ENCODE measurements around the gene IPO9.
"Not testable (repeated sequence)": the region's sequence is repeated elsewhere in the genome, so short reads cannot be mapped to it uniquely, and the experiment has no call there.

Gene IPO9

DNA sequence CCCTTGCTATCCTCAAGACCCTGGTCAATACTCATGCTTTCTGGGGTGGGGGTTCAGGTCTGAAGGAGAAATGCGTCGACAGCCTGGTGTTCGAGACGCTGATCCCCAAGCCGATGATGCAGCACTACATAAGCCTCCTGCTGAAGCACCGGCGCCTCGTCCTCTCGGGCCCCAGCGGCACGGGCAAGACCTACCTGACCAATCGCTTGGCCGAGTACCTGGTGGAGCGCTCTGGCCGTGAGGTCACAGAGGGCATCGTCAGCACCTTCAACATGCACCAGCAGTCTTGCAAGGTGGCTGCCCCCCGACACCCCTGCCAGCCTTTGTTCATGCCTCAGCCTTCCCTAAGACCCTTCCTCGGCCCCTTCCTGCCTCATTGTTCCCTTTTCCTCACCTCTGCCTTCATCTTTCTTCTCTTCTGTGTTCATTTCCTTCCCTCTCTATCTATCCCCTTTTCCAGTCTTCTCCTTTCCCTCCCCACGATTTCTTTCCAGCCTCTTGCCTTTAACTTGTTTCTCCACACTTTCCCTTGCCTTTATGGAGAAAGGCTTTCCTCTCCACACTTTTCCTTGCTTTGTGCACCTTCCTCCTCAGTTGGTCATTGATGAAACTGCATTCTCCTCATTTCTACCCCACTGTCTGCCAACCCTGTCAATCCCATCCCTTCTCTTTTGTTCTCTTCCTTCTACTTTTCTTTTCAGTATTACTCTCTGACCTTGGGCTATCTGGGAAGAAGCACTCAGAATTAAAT lies 18.3 kb upstream of the IPO9 start:
- DNase-seq: no peak

- DNase-seq: no peak
Observed at GRCh38 chr1:201813226-201813625, 15.7 kb upstream of the IPO9 start.

DNA sequence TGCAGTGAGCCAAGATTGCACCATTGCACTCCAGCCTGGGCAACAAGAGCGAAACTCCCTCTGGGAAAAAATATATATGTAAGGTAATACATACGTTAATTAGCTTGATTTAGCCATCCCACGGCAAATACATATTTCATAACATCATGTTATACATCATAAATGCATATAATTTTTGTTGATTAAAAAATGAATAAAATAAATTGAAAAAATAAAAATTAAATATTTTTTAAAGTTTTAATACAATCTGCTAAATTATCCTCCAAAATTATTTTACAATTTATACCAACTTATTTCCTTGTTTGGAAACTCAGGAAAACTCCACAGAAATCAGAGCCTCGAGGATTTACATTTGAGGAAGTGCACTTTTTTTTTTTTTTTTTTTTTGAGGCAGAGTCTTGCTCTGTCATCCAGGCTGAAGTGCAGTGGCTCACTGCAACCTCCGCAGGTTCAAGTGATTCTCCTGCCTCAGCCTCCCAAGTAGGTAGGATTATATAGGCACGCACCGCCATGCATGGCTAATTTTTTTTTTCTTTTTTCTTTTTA lies 12.6 kb upstream of the IPO9 start:
- DNase-seq: no peak

DNA sequence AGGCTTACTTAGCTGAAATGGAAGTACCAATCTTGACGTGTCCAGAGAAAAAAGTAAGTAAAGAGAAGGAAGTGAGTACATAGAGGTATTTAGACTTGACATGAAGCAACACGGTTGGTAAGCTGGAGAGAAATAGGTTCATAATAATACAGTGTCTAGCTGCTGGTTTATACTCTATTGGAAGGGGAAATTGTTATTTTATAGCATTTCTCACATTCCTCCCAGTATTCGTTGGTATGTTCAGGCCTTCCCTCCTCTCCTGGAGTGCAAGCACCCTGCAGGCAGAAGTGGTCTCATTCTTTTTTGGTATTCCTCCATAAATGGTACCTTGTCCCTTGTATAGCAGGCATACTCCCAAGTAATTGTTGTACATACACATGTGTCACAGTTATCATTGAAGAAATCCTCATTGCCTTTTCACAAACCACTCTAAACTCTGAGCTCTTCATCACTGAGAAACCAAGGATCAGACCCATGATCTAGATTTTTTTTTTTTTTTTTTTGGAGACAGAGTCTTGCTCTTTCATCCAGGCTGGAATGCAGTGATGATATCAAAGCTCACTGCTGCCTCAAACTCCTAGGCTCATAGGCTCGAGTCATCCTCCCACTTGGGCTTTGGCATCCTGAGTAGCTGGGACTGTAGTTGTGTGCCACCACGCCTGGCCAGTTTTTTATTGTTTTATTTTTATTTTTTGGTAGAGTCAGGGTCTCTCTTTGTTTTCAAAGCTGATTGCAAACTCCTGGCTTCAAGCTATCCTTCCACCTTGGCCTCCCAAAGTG lies 9.8 kb upstream of the IPO9 start:
- no peak for DNase-seq

GRCh38 chr1:201820413-201820812 lies 8.5 kb upstream of the IPO9 start:
- DNase-seq: no peak

GRCh38 chr1:201825245-201825644 lies 3.7 kb upstream of the IPO9 start:
- no peak for DNase-seq

- DNase-seq: no peak
Observed at GRCh38 chr1:201826830-201827229, 2.1 kb upstream of the IPO9 start.

GRCh38 chr1:201827321-201828216 lies 1.4 kb upstream of the IPO9 start:
- no peak for DNase-seq

- no peak for DNase-seq
Observed at GRCh38 chr1:201828217-201828819, 639 bp upstream of the IPO9 start.

- no peak for DNase-seq
Observed at GRCh38 chr1:201831371-201831770, 2.4 kb downstream of the IPO9 start.

GRCh38 chr1:201834621-201835020 lies 5.7 kb downstream of the IPO9 start:
- DNase-seq: no peak

GRCh38 chr1:201838381-201838780 lies 9.4 kb downstream of the IPO9 start:
- DNase-seq: no peak

DNA sequence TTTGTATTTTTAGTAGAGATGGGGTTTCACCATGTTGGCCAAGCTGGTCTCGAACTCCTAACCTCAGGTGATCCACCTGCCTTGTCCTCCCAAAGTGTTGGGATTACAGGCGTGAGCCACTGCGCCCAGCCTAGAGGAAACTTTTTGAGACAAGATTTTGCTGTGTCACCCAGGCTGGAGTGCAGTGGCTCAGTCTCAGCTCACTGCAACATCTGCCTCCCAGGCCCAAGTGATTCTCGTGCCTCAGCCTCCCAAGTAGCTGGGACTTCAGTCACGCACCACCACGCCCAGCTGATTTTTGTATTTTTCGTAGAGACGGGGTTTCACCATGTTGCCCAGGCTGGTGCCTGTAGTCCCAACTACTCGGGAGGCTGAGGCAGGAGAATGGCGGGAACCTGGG lies 10.1 kb downstream of the IPO9 start:
- DNase-seq: not testable (repeated sequence)

DNA sequence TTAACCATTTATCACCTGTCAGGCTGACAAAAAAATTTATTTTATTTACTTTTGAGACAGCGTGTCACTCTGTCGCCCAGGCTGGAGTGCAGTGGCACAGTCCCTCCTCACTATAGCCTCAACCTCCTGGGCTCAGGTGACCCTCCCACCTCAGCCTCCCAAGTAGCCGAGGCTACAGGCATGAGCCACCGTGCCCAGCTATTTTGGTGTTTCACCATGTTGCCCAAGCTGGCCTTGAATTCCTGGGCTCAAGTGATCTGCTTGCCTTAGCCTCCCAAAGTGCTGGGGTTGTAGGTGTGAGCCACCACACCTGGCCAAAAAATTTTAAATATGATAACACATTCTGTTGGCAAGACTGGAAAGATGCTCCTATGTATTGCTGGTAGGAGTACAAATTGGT lies 11.1 kb downstream of the IPO9 start:
- no peak for DNase-seq

DNA sequence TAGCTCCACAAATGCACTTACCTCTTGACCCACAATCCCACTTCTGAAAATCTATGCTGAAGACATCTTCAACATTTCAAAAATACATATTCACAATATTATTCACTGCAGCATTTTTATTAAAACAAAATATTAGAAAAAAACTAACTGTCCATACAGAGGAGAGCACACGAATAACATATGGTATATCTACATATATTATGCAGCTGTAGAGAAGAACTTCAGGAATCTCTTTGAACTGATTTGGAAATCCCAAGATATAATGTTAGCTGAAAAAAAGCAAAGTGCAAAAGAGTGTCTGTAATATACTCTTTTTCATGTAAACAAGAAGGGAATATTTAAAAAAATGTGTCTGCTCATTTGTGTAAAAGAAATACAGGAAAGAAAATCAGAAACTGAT lies 11.5 kb downstream of the IPO9 start:
- no peak for DNase-seq

DNA sequence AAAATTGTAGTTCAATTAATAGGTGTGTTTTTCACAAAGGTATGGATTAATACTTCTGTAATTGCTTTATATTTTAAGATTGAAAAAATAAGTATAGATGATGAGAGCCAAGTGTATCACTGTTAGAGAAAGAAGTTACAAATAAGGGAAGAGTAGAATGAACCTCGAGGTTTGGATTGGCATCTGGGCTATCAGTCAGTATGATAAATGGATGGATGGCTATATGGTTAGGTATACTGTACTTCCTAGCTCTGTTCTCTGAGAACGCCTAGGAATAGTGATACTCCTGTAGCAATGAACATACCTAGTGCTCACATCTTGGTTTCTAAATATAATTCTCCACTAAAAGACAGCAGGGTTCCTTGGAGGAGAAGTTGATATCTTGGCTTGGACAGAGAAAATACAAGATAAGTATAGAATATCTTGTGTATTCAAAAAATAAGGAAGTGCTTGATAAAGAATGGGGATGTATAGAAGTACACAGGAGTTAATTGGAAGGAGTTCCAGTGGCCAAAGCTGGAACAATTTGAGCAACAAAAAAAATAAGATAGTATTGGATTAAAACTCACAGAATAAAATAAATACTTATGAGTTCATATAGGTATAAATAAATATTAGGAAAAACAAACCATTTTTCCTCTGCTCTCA lies 12.4 kb downstream of the IPO9 start:
- no peak for DNase-seq

- no peak for DNase-seq
Observed at GRCh38 chr1:201842472-201843027, 13.6 kb downstream of the IPO9 start.

- no peak for DNase-seq
Observed at GRCh38 chr1:201845331-201846083, 16.6 kb downstream of the IPO9 start.

DNA sequence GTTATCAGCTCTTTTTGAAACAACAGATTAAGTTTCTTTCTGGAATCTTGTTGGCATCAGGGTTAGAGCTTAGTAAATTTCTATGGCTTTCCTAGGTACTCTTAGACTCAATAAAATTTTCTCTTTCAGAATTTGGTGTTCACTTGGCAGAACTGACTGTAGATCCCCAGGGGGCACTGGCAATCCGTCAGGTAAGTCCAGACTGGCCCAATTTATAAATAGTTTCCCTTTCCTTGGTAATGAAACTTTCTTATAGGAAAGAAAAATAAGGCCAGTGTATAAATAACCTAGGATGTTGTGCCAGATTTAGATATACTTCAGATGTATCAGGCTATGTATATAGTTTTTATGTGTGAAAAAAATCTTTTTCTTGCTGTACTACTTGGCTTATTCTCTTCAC lies 18.2 kb downstream of the IPO9 start:
- no peak for DNase-seq

GRCh38 chr1:201848230-201848629 lies 19.3 kb downstream of the IPO9 start:
- DNase-seq: no peak
